ENCODE data around the gene ADARB2.

ADARB2 gene

DNA sequence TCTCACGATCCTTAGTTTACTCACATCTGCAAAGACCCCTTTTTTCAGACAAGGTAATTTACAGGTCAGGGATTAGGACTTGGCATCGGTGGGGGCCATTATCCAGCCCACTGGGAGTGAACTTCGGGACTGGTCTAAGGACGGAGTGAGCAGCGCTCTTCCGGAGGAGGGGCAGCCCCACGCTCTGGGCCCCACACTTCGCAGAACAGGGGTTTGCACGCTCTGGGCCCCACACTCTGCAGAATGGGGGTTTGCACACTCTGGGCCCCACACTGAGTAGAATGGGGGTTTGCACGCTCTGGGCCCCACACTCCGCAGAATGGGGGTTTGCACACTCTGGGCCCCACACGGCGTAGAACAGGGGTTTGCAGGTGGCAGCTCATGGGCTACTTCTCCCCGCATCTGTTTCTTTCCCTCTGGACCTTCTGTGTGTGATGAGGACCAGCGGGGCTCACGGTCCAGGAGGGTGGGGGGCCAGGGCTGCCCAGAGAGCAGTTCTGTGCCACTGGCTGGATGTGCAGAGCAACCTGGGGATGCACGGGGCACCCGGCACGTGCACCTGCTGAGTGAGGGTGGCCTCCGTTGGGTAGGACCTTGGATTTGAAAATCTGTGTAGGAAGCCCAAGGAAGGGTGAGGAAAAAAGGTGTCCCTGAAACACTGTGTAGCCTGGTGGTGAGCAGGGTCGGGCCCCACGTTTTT is 546.4 kb downstream of the ADARB2 start:
- DNase-seq = no peak

DNA sequence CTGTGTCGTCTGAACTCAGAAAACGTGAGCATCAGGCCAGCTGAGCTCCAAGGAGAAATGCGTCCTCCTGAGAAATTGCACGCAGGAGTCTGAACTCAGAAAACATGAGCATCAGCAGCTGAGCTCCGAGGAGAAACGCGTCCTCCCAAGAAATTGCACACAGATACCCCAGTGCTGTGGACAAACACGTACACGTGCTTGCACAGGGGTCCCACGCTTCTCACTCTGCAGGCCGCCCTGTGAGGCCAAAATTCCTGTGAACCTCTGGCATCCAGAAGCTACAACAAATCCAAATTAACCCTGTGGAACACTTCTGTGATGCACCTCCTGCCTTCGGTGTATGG is 547.3 kb downstream of the ADARB2 start:
- no peak for DNase-seq

DNA sequence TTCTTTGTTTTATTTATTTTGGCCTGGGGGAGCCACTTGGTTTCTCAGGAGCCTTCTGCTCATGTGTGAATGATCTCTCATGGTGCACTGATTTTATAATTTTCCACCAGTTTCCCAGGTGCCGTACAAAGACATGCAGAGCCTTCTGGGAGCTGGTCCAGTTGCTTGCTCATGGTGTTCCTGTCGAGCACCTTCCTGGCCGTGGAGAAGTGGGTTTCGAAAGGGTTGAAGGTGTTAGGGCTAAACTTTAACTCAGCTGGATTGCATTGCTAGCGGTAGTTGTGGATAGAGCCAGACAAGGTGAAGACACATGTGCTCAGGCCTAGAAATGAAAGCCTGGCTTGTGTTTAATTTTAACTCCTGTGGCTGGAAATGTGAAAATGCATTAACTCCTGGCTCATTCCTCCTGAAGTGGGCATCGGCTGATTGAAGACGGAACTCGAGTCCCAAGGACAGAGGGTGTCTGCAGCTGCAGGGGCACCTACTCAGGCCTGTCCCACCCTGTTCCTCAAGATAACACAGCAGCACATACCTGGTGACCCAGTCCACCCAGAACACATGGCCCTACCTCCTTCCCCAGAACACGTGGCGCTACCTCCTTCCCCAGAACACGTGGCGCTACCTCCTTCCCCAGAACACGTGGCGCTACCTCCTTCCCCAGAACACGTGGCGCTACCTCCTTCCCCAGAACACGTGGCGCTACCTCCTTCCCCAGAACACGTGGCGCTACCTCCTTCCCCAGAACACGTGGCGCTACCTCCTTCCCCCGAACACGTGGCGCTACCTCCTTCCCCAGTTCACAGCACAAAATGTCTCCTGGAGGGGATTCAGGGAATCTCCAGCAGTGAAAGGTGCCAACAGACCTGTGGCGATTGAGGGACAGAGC is 547.9 kb downstream of the ADARB2 start:
- no peak for DNase-seq

DNA sequence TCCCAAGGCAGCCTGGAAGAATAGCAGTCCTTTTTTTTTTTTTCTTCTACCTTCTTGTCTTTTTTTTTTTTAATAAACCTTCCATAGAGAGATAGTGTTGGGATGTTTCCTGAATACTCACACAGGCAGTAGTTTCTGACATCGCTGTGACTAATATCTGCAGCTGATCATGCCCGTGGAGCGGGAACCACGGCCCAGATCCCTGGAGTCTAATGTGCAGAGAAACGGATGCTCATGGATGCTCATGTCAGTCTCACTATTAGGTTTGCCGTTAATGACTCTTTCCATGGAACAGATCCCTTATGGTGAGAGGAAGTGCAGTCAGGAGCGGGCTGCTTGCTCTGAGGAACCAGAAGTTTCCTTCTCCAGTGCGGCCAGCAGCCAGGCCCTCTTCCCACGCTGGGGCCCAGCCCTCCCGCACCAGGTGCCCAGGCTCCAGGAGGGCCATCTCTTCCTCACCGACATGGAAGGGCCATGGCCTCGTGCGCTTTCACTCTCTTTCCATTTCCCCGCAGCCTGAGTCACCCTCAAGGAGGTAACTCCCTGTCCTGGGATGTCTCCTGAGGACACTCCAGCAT is 548.7 kb downstream of the ADARB2 start:
- DNase-seq = no peak

DNA sequence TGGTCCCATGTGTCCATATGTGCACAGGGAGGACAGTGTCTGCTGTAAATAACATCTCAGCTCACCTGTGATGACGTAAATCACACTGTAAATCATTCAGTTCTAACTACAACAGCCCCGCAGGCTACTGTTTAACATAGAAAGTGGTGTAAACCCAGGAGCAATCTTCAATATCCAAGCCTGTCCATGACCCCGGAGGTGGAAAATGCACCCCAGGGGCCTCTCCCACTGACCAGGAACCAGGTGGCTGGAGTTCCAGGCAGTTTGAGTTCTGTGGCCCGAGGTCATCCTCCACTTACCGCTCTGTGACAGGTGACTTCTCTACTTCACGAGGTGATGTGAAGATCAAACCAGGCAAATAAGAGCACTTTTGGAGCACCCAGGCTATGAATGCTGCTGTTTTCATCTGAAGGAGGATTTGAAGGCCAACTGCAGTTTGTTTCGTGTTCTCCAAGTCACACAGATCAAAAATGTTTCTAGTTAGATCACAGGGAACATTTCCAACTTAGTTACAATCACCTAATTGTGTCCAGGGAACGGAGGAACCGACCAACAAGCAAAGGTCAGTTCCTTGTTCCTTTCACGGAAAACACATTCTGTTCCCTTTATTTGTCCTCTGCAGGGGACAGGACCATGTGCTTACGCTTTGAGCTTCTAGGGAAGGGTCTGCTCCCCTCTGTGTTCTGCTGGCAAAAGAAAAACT is 549.3 kb downstream of the ADARB2 start:
- no peak for DNase-seq

DNA sequence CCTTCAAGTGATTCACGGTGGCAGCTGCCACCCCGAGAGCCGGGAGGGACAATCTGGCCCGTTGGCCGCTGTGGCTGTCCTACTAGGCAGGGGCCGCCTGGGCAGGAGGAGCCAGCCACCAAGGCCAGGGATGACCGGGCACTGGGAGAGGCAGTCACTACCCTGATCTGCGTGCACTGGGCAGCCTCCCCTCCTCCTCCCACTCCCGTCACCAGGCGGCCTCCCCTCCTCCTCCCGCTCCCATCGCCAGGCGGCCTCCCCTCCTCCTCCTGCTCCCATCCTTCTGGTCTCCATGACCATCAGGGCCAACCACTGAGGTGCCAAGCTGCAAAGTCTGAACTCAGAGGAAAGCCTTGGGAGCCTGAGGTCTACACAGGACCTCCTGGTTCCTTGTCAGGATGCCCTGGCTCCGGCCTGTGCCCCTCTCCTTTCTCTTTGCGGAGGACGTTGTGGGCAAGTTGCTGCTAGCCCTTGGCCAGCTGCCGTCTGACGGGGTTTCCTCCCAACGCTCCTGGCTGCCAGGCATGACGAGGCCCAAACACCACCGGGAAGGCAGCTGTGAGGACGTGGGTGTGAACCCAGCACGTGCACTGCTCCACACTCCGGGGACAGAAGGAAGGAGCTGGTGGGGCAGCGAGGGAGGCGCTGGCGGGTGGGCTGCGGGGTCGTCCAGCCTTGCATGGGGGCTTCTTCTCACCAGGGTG is 550.0 kb downstream of the ADARB2 start:
- DNase-seq = no peak

DNA sequence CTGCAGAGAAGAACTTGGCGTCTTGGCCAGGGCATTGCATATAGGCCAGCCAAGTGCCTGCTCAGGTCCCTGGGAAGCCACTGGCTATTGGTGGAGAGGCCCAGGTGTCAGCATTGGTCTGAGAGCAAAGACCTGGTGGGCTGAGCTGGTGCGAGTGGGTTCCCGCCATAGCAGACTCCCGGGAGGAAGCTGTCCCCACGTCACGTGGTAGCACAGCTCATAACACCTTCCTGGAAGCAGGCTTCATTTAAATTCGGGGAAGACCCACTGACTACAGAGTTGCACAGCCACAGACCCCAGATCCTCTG is 550.7 kb downstream of the ADARB2 start:
- DNase-seq = no peak

DNA sequence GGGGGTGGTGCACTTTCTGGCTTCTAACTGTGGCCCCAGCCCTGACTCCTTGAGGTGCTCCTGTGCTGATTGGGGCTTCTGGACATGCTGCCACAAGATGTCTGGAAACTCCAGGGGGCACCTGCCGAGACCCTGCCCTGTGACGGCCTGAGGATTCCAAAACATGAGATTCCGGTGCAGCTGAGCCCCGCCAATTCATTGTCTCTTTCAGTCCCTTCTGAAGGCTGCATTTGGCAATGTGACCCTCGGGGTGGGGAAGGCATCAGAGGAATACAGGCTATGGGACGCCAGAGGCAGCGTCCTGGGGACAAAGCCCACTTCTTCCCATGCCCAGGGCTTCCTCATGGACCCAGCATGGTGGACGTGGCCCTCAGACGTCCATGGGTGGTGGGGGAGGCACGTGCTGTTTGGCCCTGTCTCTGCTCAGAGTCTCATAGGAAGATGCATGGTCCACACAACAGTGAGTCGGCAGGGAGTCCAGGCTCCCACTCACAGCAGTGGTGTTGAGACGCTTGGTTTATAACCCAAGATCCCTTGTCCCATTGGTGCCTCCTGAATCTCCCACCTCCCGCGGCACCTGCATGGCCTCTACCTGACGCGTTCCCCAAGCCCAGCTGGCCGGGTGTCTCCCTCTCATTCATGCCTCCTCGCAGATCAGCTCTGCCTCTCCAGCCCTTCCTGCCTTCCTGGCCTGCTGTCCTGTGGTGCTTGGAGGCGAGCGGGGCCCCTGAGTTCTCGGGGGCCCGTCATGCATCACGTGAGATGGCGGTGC is 551.2 kb downstream of the ADARB2 start:
- DNase-seq = no peak

DNA sequence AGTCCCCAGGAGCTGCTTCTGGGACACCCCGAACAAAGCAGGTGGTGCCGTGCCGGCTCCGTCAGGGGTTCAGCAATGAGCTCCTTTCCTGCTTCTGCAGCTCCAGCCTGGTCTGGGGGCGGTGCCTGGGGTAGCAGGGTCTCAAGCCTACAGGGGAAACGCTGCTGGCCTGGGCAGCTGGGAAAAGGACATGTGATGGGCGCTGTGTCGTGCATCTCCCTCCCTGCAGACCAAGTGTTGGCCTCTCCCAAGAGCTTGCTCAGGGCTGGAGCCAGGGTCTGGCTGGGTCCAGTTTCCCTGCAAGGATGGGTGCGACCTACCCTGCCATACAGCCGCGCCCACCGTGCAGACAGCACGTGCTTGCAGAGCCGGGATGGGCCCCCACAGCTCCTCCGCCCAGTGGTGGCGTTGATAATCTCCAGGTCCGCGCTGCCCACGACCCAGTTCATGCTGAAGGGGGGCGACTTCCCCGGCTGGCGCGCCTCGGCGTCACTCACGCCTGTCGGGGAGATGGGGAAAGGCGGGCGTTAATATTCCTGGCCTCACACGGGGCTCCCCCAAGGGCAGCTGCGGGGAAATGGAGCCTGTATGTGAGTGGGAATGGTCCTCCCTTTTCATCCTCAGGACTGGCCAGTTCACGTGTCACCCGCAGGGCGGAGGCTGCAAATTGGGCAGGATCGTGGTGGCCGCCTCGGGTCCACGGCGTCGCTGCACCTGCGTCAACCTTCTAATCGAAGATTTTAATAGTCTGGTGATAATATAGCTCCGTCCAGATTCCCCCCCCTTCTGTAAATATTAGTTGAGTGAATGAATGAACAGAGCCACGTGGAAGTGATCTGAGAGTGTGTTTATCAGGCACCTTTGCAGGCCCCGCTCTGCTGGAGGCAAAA is 552.5 kb downstream of the ADARB2 start:
- DNase-seq = no peak

DNA sequence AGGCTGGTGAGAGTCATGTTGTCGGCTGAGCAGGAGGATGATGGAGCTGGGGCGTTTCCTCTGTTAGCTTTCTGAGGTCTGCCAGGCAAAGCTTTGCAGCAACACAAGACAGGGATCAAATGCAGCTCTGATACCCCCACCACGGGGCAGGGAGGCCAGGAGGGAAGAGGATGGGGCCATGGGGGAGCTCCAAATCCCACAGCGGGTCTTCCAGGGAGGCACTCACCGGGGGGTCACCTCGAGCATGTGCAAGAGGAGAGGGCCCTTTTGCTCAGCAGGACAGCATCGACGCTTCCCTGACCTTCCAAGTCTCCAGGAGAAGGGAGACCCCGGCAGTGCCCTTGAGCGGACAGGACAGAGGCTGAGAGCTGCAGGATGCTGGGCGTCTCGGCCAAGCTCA is 553.6 kb downstream of the ADARB2 start:
- no peak for DNase-seq

DNA sequence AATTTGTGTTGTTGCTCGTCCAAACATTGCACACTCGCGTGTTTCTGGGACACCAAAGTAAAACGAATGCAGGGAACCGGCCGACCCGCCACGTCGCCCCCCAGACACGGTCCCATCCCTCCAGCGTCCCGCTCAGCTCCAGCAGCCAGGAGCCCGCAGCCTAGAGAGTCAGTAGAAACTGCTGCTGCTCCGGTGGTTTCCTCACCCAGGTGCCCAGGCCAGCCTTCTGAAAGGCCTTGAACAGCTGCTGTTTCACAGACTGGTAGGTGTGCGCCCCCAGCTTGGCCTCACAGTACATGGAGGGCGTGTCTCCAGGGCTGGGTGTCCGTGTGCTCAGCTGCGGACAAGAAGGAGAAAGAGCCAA is 554.3 kb downstream of the ADARB2 start:
- no peak for DNase-seq

DNA sequence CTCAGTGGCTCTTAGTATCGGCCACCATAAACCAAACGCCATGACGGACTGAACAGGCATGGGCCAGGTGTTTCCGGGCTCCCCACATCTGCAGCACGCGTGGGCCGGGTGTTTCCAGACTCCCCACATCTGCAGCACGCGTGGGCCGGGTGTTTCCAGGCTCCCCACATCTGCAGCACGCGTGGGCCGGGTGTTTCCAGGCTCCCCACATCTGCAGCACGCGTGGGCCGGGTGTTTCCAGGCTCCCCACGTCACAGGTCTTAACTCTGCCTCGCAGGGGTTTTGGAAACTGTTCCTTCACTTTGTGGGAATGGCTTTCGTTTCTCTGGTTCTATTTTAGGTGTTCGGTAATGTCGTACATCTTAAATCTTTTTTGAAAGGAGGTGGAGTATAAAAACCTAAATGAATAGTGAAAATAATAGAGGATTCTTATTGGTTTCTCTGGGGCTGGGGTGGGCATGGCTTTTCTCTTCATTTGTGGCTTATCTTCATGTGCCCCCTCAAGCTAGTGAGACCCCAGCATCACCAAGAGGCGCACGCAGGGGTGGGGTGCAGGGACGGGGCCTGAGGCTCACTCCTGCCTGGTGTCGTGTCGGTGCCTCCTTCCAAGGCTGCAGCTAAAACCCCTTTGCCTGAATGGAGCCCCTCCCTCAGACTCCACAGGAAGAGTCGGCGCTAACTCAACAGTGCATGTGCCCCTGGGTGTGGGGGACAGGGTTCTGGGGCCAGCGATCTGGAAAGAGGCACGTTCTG is 554.9 kb downstream of the ADARB2 start:
- no peak for DNase-seq

DNA sequence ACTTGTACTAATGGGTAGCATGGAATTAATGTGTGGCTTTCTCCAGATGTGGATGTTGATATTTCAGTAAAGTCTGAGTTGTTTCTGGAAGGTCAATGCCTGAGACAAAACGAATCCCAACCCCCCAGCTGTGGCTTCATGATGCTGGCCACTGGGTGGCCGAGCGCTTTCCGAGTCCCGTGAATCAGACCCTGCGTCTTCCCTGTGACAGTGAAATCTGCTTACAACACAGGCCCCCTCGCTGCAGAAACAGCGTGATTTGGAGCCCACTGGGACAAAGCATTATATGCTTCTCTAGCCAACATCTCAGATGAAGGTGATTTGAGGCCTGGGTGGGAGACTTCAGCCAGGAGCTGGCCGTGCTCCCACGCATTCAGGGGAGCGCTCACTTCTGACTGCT is 556.5 kb downstream of the ADARB2 start:
- no peak for DNase-seq

DNA sequence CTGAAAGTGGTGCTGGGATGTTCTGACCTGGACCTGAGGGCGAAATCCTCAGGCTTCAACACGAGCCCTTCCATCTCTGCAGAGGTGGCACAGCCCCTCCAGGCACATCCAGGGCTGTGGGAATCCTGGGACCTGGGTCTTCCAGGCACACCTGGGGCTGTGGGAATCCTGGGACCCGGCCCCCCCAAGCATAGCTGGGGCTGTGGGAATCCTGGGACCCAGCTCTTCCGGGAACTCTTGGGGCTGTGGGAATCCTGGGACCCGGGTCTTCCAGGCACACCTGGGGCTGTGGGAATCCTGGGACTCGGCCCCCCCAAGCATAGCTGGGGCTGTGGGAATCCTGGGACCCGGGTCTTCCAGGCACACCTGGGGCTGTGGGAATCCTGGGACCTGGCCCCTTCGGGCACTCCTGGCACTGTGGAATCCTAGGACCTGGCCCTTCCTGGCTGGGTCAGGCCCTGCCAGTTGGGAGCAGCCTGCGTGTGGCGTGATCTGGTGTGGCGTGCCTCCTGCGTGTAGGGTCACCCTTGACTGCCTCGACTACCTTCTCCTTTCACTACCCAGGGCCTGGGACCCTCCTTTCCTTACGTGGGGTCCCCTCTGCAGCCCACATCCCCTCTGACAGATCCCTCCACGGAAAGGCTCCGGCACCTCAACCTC is 557.1 kb downstream of the ADARB2 start:
- DNase-seq = no peak

DNA sequence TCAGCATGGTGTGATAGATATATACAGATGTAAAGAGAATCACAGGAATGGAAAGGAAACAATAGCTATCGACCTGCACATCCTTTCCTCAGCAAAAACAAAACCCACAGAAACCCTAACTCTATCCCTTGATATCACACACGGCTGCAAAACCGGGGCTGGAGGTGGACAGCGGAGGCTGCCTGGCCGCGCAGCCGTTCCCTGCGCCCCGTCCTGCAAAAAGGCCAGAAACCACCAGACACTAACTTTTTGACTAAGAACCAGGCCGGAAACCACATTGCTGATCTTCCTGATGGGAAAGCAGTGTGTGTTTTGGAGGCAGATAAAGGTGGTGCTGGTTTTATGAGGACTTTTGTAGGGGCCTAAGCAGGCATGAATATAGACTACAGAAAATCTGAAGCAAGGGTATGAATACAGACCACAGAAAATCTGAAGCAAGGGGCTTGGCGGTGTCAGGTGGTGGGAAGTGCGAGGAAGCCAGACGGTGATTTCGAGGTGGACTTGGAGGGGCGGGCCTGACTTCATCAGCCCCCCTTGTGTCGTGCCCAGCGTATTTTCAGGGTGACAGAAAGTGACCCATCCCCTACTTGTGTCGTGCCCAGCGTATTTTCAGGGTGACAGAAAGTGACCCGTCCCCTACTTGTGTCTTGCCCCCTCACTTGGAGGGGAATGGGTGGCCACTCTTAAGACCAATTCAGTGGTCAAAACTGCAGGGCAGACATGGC is 557.8 kb downstream of the ADARB2 start:
- no peak for DNase-seq

DNA sequence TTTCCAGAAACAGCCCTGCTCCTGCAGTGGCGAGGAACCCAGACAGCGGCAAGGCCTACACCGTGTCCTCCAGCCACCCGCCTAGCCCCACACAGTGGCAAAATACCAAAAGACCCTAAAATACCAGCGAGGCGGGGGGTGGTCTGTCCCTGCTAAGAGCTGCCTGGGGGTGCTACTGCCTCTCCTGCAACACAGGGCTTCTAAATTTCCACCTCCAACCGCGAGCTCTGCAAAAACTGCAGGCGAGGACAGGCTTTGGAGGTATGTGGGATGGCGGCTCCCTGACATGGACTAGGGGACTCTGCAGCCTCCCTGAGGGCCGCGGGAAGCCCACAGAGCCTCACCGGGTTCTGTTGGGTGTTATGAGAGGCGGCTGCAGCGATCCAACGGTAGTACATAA is 558.8 kb downstream of the ADARB2 start:
- no peak for DNase-seq

DNA sequence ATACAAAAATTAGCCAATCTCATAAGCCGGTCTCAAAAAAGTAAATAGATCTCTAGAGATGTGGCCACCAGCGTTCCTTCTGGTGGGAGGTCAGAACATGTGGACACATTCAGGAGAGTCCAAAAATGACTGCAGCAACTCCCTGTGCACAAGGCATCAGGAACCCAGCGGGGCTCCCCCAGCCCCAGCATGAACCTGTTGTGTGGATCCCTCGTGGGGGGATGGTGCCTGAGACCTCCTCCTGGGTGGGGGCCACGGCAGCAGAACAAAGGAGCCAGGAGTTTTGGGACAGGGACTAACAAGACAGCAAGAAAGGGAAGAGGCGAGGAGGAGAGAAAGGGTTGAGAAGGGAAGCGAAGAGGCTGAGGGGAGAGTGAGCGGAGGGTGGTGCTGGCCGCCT is 559.4 kb downstream of the ADARB2 start:
- no peak for DNase-seq

DNA sequence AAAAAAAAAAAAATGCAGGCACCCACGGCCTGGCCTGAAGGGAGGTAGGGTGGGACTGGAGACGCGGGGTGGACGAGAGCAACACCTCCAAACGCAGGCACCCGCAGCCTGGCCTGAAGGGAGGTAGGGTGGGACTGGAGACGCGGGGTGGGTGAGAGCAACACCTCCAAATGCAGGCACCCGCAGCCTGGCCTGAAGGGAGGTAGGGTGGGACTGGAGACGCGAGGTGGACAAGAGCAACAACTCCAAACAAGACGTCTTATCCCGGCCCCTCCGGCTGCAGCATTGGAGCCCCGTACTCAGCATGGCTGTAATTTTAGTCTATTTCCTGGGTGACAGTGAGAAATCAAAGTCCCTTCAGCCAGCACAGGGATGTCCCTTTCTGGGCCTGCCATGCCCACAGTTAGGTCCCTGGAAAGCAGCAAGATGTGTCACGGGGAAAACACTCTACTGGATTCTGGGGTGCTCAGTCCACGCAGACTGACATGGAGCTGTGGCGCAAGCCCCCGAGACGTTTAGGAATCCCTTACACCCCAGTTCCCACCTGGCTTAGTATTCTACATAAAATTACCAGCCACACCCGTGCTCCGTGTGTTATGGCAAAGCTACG is 561.3 kb downstream of the ADARB2 start:
- no peak for DNase-seq

DNA sequence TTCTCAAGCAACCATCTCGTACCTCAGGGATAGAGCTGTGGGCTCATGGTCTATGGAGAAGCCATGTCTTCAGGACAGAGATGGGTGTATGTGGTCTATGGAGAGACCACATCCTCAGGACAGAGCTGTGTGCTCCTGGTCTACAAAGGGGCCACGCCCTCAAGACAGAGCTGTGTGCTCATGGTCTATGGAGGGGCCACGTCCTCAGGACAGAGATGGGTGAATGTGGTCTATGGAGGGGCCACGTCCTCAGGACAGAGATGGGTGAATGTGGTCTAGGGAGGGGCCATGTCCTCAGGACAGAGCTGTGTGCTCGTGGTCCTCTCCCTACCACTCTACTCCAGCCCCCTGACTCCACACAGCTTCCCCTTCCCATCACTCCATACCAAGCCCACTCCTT is 563.3 kb downstream of the ADARB2 start:
- no peak for DNase-seq

All from NCI-H524 (cell line).